ENCODE data around the gene ZNF35. TPM values are rescaled to one million over a fixed set of nuclear protein-coding genes. Genes with fewer than 3 reads are reported as not detected.

Gene ZNF35
- polyA plus RNA-seq = 6.9 TPM

- Mint-ChIP-seq H3K9me3 (peaks cover 2 to 20% (median 3%) of the 10 kb centered on the region in 3 donors), H3K4me3 (peak within 1 kb of the TSS; percentile 92 to 97 (median 96)), H3K27me3 (no peaks in the 10 kb centered on the region), H3K36me3 (peaks cover 18% of the 10 kb centered on the region), H3K27ac (peak within 1 kb of the TSS; percentile 5 to 90 (median 83)), H3K4me1 (peaks cover 16% of the 10 kb centered on the region in 3 donors)
These were observed at the start of gene ZNF35 for GRCh38 chr3:44648564-44649229. Gene ZNF35, plus strand, starts transcription at chr3:44648732. Its CDS starts 2,336 bp downstream, at chr3:44651068.

- Mint-ChIP-seq H3K9me3 (peaks cover 2 to 11% (median 6%) of the 10 kb centered on the region in 3 donors), H3K27ac (no peak overlapping the region), H3K36me3 (peaks cover 8% of the 10 kb centered on the region), H3K4me1 (no peaks in the 10 kb centered on the region), H3K27me3 (no peaks in the 10 kb centered on the region), H3K4me3 (no peak overlapping the region)
These were observed 46.8 kb upstream of the ZNF35 start for GRCh38 chr3:44601749-44602148.

GRCh38 chr3:44612678-44613077, 35.9 kb upstream of the ZNF35 start:
- peaks cover 0 to 2% (median 0%) of the 10 kb centered on the region in 3 donors for H3K4me1 Mint-ChIP-seq
- H3K27me3 Mint-ChIP-seq = no peaks in the 10 kb centered on the region
- H3K27ac Mint-ChIP-seq = no peak overlapping the region
- H3K36me3 Mint-ChIP-seq = peaks cover 1% of the 10 kb centered on the region
- no peak overlapping the region for H3K4me3 Mint-ChIP-seq
- peaks cover 0 to 5% (median 0%) of the 10 kb centered on the region in 3 donors for H3K9me3 Mint-ChIP-seq

DNA sequence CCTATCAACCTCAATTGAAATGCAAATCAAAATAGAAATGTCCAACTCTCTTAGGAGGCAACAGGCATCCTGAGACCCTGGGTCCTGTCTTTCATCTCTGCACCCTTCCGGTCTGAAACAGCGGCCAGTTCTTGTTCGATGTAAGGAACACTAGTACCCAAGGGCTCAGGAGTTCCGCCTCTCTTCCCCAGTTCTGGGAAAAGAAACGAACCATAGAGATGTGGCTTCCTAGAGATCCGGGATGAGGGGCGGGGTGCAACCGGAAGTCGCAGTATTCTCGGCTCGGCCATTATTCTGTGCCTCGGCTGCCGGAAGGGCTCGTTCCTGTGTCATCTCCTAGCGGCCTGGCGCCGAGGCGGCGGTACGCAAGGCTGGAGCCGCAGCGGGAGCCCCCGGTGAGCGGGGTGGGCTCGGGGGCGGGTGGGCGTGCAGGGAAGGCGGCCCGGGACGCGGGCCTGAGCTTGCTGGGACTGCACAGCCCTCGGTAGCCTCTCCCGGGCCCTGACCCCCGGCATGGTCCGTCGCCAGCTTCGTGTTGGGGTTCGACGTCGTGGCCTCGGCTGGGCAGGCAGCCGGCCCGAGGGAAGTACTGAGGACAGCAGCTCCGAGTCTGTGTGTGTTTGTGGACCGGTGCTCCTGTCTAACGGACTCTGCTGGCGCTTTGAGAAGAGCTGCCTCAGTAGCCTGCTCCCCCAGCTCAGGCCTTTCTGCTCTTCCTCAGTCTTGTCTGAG, 23.6 kb upstream of the ZNF35 start, which contains the start of gene ZNF197:
Gene ZNF197 (plus strand): TSS at position 288 of the 732 bp plus-strand sequence. CDS start 4,119 bp downstream, outside the sequence.
- H3K4me3 Mint-ChIP-seq = peak within 1 kb of the TSS; percentile 88 to 97 (median 95)

DNA sequence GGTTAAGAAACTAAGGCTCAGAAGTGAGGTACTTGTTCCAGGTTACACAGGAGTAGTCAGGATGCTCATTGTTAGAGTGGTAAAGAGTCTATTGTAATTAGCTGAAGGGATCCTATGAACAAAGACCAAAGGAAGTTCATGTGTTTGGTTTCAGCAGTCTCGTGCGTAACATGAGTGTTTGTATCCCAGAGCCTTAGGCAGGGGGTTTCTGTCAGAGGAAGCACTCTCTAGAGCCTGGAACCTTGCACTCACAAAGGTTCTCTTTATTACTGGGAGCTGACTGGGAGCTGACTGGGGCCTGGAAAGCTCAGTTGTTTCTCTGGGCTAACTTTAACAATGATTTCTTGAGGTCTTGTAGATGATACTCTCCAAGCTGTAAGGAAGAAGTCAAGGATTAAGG, 19.8 kb upstream of the ZNF35 start:
- Mint-ChIP-seq H3K36me3 (peaks cover 7% of the 10 kb centered on the region), H3K27ac (no peak overlapping the region), H3K9me3 (no peaks in the 10 kb centered on the region), H3K4me3 (no peak overlapping the region), H3K27me3 (no peaks in the 10 kb centered on the region), H3K4me1 (peaks cover 13 to 30% (median 29%) of the 10 kb centered on the region in 3 donors)

More for the DNA sequence above, 23.6 kb upstream of the ZNF35 start, which contains the start of gene ZNF197:
- H3K27ac Mint-ChIP-seq = peak within 1 kb of the TSS; percentile 69 to 83 (median 78)
- H3K4me1 Mint-ChIP-seq = peaks cover 12 to 31% (median 29%) of the 10 kb centered on the region in 3 donors
- peaks cover 5% of the 10 kb centered on the region for H3K36me3 Mint-ChIP-seq
- no peaks in the 10 kb centered on the region for H3K27me3 Mint-ChIP-seq
- no peaks in the 10 kb centered on the region for H3K9me3 Mint-ChIP-seq

GRCh38 chr3:44632193-44632592, 16.3 kb upstream of the ZNF35 start:
- peaks cover 28% of the 10 kb centered on the region for H3K36me3 Mint-ChIP-seq
- H3K4me3 Mint-ChIP-seq = no peak overlapping the region
- H3K27ac Mint-ChIP-seq = no peak overlapping the region
- H3K9me3 Mint-ChIP-seq = peaks cover 0 to 9% (median 3%) of the 10 kb centered on the region in 3 donors
- H3K4me1 Mint-ChIP-seq = peaks cover 6 to 18% (median 13%) of the 10 kb centered on the region in 3 donors
- no peaks in the 10 kb centered on the region for H3K27me3 Mint-ChIP-seq

DNA sequence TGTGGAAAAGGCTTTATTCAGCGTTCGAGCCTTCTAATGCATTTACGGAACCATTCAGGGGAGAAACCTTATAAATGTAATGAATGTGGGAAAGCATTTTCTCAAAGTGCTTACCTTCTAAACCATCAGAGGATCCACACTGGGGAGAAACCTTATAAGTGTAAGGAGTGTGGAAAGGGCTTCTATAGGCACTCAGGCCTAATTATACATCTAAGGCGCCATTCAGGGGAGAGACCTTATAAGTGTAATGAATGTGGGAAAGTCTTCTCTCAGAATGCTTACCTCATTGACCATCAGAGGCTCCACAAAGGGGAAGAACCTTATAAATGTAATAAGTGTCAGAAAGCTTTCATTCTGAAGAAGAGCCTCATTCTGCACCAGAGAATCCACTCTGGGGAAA, 6.2 kb upstream of the ZNF35 start:
- Mint-ChIP-seq H3K27ac (no peak overlapping the region), H3K9me3 (peaks cover 12 to 53% (median 23%) of the 10 kb centered on the region in 3 donors), H3K27me3 (no peaks in the 10 kb centered on the region), H3K4me3 (peak overlapping the region in 1 of 4 donors; percentile 66), H3K4me1 (peaks cover 0 to 3% (median 1%) of the 10 kb centered on the region in 3 donors), H3K36me3 (peaks cover 36% of the 10 kb centered on the region)

DNA sequence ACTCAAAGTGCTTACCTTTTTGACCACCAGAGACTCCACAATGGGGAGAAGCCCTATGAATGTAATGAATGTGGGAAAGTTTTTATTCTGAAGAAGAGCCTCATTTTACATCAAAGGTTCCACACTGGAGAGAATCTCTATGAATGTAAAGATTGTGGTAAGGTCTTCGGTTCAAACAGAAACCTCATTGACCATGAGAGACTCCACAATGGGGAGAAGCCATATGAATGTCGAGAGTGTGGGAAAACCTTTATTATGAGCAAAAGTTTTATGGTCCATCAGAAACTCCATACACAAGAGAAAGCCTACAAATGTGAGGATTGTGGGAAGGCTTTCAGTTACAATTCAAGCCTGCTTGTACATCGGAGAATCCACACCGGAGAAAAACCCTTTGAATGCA, 5.5 kb upstream of the ZNF35 start:
- Mint-ChIP-seq H3K27me3 (no peaks in the 10 kb centered on the region), H3K4me3 (no peak overlapping the region), H3K36me3 (peaks cover 29% of the 10 kb centered on the region), H3K4me1 (peaks cover 4 to 8% (median 5%) of the 10 kb centered on the region in 3 donors), H3K27ac (no peak overlapping the region), H3K9me3 (peaks cover 12 to 47% (median 17%) of the 10 kb centered on the region in 3 donors)

DNA sequence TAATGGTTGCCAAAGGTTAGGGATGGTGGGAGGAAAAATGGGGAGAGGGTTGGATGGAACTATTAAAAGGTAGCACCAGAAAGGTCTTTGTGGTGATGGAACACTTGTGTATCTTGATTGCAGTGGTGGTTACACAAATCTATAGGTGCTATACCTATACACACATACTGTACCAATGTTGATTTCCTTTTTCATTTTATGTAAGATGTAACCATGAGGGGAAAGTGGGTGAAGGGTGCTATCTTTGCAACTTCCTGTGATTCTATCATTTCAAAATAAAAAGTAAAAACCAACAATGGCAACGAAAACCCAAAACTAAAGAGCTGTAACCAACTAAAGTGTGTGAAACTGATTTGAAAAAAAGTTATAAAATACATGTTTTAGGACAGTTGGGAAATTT, 761 bp upstream of the ZNF35 start:
- Mint-ChIP-seq H3K9me3 (peaks cover 5 to 24% (median 5%) of the 10 kb centered on the region in 3 donors), H3K4me3 (peak overlapping the region; percentile 92 to 97 (median 96)), H3K27me3 (no peaks in the 10 kb centered on the region), H3K4me1 (peaks cover 16% of the 10 kb centered on the region in 3 donors), H3K27ac (peak overlapping the region in 2 of 3 donors; percentile 83 to 90), H3K36me3 (peaks cover 15% of the 10 kb centered on the region)

DNA sequence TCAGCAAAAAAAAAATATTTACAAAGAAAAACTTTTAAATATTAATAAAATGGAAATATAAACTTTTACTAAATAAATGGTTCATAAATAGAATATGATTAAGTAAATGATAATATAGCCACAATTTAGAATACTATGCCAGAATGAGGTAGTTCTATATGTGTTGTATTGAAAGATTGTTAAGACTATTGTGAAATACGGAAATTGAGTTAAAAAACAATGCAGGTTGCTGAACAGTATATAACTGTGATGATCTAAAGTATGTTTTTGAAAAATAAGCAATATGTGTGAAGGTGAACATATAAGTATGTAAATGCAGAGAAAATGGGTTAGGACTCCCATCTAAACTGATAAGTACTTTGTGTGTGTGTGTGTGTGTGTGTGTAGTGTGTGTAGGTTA, 1.2 kb downstream of the ZNF35 start:
- Mint-ChIP-seq H3K9me3 (peaks cover 2 to 26% (median 3%) of the 10 kb centered on the region in 3 donors), H3K27me3 (no peaks in the 10 kb centered on the region), H3K4me1 (peaks cover 16 to 18% (median 16%) of the 10 kb centered on the region in 3 donors), H3K36me3 (peaks cover 22% of the 10 kb centered on the region), H3K4me3 (peak overlapping the region in 1 of 4 donors; percentile 97), H3K27ac (no peak overlapping the region)

- Mint-ChIP-seq H3K27ac (no peak overlapping the region), H3K4me1 (peaks cover 4 to 9% (median 5%) of the 10 kb centered on the region in 3 donors), H3K36me3 (peaks cover 39% of the 10 kb centered on the region), H3K27me3 (no peaks in the 10 kb centered on the region), H3K4me3 (no peak overlapping the region), H3K9me3 (peaks cover 9 to 38% (median 14%) of the 10 kb centered on the region in 3 donors)
These were observed 5.5 kb downstream of the ZNF35 start for GRCh38 chr3:44654039-44654438.

GRCh38 chr3:44659015-44659414, 10.5 kb downstream of the ZNF35 start:
- peaks cover 45% of the 10 kb centered on the region for H3K36me3 Mint-ChIP-seq
- peaks cover 13 to 56% (median 27%) of the 10 kb centered on the region in 3 donors for H3K9me3 Mint-ChIP-seq
- H3K27ac Mint-ChIP-seq = no peak overlapping the region
- no peak overlapping the region for H3K4me3 Mint-ChIP-seq
- no peaks in the 10 kb centered on the region for H3K27me3 Mint-ChIP-seq
- H3K4me1 Mint-ChIP-seq = peaks cover 0 to 2% (median 0%) of the 10 kb centered on the region in 3 donors

- no peak overlapping the region for H3K27ac Mint-ChIP-seq
- H3K4me1 Mint-ChIP-seq = peaks cover 0 to 2% (median 0%) of the 10 kb centered on the region in 3 donors
- no peak overlapping the region for H3K4me3 Mint-ChIP-seq
- H3K27me3 Mint-ChIP-seq = no peaks in the 10 kb centered on the region
- H3K9me3 Mint-ChIP-seq = peaks cover 14 to 52% (median 27%) of the 10 kb centered on the region in 3 donors
- H3K36me3 Mint-ChIP-seq = peaks cover 41% of the 10 kb centered on the region
These were observed 10.9 kb downstream of the ZNF35 start for GRCh38 chr3:44659434-44659833.

DNA sequence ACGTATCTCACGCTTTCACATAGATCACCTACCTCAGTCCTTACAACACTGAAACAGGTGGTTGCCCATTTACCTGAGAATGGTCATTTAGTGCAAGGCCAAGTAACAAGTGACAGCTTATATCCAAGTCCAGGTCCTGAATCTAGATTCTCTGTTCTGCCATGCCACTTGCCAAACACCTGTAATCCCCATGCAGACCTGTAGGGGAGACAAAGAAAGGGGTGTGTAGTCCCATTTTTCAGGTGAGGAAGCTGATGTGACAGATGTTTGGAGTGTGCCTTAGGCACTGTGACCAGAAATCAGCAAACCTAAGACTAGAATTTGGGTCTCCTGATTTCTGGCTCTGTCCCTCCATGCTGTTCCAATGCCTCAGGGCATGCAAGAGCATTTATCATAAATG, 12.7 kb downstream of the ZNF35 start:
- peaks cover 11 to 56% (median 32%) of the 10 kb centered on the region in 3 donors for H3K9me3 Mint-ChIP-seq
- H3K27ac Mint-ChIP-seq = no peak overlapping the region

GRCh38 chr3:44665173-44665572, 16.6 kb downstream of the ZNF35 start:
- peaks cover 20% of the 10 kb centered on the region for H3K36me3 Mint-ChIP-seq
- no peak overlapping the region for H3K4me3 Mint-ChIP-seq
- H3K27ac Mint-ChIP-seq = peak overlapping the region in 1 of 3 donors; percentile 74
- peaks cover 2 to 28% (median 15%) of the 10 kb centered on the region in 3 donors for H3K9me3 Mint-ChIP-seq
- no peaks in the 10 kb centered on the region for H3K27me3 Mint-ChIP-seq
- no peaks in the 10 kb centered on the region for H3K4me1 Mint-ChIP-seq

More for the DNA sequence above, 12.7 kb downstream of the ZNF35 start:
- Mint-ChIP-seq H3K27me3 (no peaks in the 10 kb centered on the region), H3K4me3 (no peak overlapping the region), H3K4me1 (peaks cover 0 to 2% (median 0%) of the 10 kb centered on the region in 3 donors), H3K36me3 (peaks cover 46% of the 10 kb centered on the region)
